T-helper 2 cell (primary cell): Measurements from ENCODE around the gene PLEKHG4B.

Experiments used
- DNase-seq, 5 experiments: peaks; one replicate each; pipeline versions ENCODE4 v3.0.0 to v3.0.0-alpha.2; 2012 to 2022

The PLEKHG4B gene

GRCh38 chr5:137741-138140 is 45.8 kb downstream of the PLEKHG4B start:
- DNase-seq = no peak

GRCh38 chr5:138936-139335 is 47.0 kb downstream of the PLEKHG4B start:
- no peak for DNase-seq

- no peak for DNase-seq
Measured at GRCh38 chr5:139579-140442, 47.8 kb downstream of the PLEKHG4B start.

- no peak for DNase-seq
Measured at GRCh38 chr5:140443-140829, 48.5 kb downstream of the PLEKHG4B start.

GRCh38 chr5:141211-141610 is 49.2 kb downstream of the PLEKHG4B start:
- no peak for DNase-seq

GRCh38 chr5:141761-142160 is 49.8 kb downstream of the PLEKHG4B start:
- DNase-seq = no peak

GRCh38 chr5:142246-142810 is 50.4 kb downstream of the PLEKHG4B start:
- DNase-seq = no peak

- DNase-seq = no peak
Measured at GRCh38 chr5:143041-143440, 51.1 kb downstream of the PLEKHG4B start.

- no peak for DNase-seq
Measured at GRCh38 chr5:144941-145340, 53.0 kb downstream of the PLEKHG4B start.

GRCh38 chr5:145585-146323 is 53.8 kb downstream of the PLEKHG4B start:
- no peak for DNase-seq

GRCh38 chr5:147751-148150 is 55.8 kb downstream of the PLEKHG4B start:
- DNase-seq = no peak

GRCh38 chr5:149745-150485 is 57.9 kb downstream of the PLEKHG4B start:
- DNase-seq = no peak

- DNase-seq = no peak
Measured at GRCh38 chr5:150746-151145, 58.8 kb downstream of the PLEKHG4B start.

- no peak for DNase-seq
Measured at GRCh38 chr5:152077-152476, 60.1 kb downstream of the PLEKHG4B start.

- no peak for DNase-seq
Measured at GRCh38 chr5:153256-153655, 61.3 kb downstream of the PLEKHG4B start.

- no peak for DNase-seq
Measured at GRCh38 chr5:154236-154635, 62.3 kb downstream of the PLEKHG4B start.

- no peak for DNase-seq
Measured at GRCh38 chr5:154826-155225, 62.9 kb downstream of the PLEKHG4B start.

- no peak for DNase-seq
Measured at GRCh38 chr5:155651-156410, 63.9 kb downstream of the PLEKHG4B start.

- DNase-seq = no peak
Measured at GRCh38 chr5:156411-157072, 64.6 kb downstream of the PLEKHG4B start.

- no peak for DNase-seq
Measured at GRCh38 chr5:157126-157715, 65.3 kb downstream of the PLEKHG4B start.

- no peak for DNase-seq
Measured at GRCh38 chr5:157801-158200, 65.8 kb downstream of the PLEKHG4B start.
